Pons (tissue), 1 donor: ENCODE results near the gene ESRRB.

ENCODE experiments used
- DNase-seq: peaks from one replicate; pipeline ENCODE4 v3.0.0-alpha.2; 2016; ENCODE audit warnings: low spot score

The ESRRB gene

GRCh38 chr14:76375947-76376404 is at the start of gene ESRRB:
TSS of gene ESRRB (plus strand) at chr14:76376137. CDS start at chr14:76376402, 265 bp downstream.
- DNase-seq, result peak; percentile 9

- peak; percentile 1 for DNase-seq
Observed at GRCh38 chr14:76326918-76327689, 48.8 kb upstream of the ESRRB start.

- DNase-seq, result no peak
Observed at GRCh38 chr14:76328457-76329137, 47.3 kb upstream of the ESRRB start.

- no peak for DNase-seq
Observed at GRCh38 chr14:76329154-76329928, 46.6 kb upstream of the ESRRB start.

- no peak for DNase-seq
Observed at GRCh38 chr14:76329951-76330350, 46.0 kb upstream of the ESRRB start.

GRCh38 chr14:76330411-76331327 is 45.3 kb upstream of the ESRRB start:
- DNase-seq, result no peak

GRCh38 chr14:76331328-76332011 is 44.5 kb upstream of the ESRRB start:
- no peak for DNase-seq

GRCh38 chr14:76333664-76334063 is 42.3 kb upstream of the ESRRB start:
- no peak for DNase-seq

GRCh38 chr14:76334316-76334715 is 41.6 kb upstream of the ESRRB start:
- DNase-seq, result no peak

- no peak for DNase-seq
Observed at GRCh38 chr14:76336876-76337275, 39.1 kb upstream of the ESRRB start.

GRCh38 chr14:76337635-76338545 is 38.0 kb upstream of the ESRRB start:
- DNase-seq, result no peak

- DNase-seq, result no peak
Observed at GRCh38 chr14:76339728-76340615, 36.0 kb upstream of the ESRRB start.

- DNase-seq, result no peak
Observed at GRCh38 chr14:76343386-76343785, 32.6 kb upstream of the ESRRB start.

- DNase-seq, result no peak
Observed at GRCh38 chr14:76346391-76347160, 29.4 kb upstream of the ESRRB start.

- no peak for DNase-seq
Observed at GRCh38 chr14:76348898-76349297, 27.0 kb upstream of the ESRRB start.

GRCh38 chr14:76349993-76350392 is 25.9 kb upstream of the ESRRB start:
- no peak for DNase-seq

- no peak for DNase-seq
Observed at GRCh38 chr14:76350671-76351070, 25.3 kb upstream of the ESRRB start.

- DNase-seq, result no peak
Observed at GRCh38 chr14:76351941-76352340, 24.0 kb upstream of the ESRRB start.
